HG02642 (cell line): ENCODE results near the gene LINS1.

Source experiments
- ATAC-seq: cut with Tn5 transposase; IDR thresholded peaks from one replicate; pipeline ENCODE4 v1.9.1; 2021; ENCODE audit warnings: mild to moderate bottlenecking; ENCODE audit not compliant: unreplicated experiment, poor library complexity

The LINS1 gene

DNA sequence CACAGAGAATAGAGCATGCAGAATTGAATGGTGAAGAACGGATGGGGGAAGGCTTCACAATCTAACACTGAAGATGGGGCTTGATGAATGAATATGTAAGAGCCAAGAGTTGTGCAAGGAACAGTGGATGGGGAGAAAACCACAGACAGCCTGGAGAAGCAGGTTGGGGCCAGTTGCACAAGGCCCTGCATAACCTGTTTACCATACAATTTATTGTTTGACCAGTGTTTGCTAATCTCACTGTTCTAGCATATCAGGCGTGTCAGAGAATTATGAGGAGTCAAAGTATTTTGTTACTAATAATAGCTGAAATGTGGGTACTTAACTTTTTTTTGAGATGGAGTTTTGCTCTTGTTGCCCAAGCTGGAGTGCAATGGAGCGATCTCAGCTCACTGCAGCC, 36.4 kb downstream of the LINS1 start:
- no peak for ATAC-seq

DNA sequence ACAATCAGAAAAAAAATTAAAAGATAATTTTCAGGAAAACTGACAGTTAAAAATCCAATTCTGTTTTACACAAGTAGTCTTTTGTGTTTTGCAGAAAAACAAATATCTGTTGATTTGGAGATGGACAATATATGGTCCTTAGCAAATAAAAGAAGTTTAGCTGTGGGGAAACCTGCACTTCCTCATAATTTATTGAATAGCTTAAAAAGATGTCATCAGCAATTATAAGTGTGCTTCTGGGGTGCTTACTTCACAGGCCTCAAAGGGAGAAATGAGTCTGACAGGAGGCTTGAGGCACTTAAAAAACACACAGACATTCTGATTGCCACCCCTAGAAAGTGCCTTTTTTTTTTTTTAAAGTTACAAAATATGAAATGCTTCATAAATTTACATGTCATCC, 41.7 kb downstream of the LINS1 start:
- ATAC-seq = no peak

DNA sequence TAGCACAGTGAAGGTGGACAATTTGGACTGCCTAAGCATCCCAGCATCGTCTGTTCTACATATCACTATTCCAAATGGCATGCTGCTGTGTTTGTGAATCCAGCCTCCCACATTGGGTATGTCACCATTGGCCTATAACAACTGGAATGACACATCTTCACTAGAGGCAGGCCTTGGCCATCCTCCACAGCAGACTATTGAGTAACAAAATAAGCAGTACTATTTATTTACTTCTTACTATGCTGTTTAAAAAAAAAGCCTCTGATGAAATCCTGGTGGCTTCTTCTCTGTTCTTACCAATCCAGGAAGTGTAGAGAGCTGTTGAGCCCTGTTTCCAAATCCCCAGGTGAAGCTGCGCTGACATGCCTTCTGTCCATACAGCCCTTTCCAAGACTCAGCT, 42.7 kb downstream of the LINS1 start:
- ATAC-seq = no peak

DNA sequence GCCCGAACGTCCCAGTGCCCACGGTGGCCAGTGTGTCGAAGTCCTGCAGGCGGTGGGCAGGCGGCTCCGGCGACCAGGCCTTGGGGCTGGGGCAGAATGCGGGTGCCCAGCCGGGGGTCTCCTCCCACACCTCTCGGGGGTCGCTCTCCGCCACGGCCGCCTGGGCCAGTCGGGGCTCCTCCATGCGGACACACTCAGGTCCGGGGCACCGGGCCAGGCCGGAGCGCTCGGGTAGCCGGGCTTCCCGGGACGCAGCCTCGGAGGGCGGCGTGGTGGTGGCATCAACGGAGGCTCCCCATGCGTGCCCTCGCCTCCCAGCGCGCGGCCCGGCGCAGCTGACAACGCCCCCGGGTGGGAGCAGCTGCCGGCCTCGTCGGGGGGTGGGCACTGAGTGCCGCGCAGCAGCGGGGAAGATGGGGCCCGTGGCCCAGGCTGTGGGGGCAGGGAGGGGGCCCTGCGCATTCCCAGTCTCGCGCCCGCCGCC, 43.2 kb downstream of the LINS1 start:
- ATAC-seq = no peak

DNA sequence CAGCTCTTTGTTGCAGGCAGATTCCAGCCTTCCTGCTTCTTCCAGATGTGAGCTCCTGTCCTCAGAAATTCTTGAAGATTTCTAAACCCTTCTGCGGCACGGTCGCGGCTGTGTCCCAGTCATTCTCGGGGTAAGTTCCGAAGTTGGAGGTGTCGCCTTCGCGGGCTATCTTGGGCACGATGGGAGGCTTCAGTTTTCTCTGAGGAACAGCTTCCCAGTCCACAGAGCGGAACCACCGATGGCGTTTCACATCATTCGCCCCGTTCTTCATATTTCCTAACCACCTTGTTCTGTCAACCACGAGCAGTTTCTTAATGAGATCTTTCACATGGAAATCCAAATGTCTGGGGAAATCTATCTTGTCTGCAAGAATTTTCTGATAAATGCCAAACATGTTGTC, 48.5 kb downstream of the LINS1 start:
- ATAC-seq = no peak

DNA sequence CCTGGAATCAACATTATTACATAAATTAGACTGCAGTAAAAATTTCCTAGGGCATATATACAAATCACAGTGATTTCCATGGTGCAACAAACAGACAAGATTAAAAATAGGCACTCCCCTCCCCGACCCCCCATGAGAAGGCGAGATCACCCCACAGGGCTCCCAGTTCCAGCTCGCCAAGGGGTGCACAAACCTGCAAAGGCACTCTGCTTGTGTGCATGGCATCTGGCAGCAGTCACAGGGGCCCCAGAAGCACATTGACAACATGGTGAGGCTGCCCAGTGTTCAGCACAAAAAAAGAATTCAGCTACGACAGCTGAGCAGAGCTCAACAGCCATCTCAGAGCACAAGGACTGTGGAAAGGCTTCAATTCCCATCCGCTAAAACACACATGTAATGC, 54.0 kb downstream of the LINS1 start:
- ATAC-seq = no peak

DNA sequence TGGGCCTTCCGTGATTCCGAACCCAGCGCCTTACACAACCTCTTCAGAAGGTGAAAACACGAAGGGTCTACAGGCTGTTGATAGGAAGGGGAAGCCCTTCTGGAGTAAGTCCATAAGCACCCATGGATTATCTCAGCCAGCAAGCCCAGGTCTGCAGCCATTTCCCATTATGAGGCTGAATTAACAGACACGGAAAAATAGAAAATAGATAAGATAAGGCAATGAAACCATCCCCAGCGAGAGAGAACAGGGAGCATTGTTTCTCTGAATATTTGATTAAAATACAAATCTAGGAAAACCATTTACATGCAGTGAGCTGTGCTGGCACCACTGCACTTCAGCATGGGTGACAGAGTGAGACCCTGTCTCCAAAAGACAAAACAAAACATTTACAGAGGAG, 57.0 kb downstream of the LINS1 start:
- no peak for ATAC-seq

DNA sequence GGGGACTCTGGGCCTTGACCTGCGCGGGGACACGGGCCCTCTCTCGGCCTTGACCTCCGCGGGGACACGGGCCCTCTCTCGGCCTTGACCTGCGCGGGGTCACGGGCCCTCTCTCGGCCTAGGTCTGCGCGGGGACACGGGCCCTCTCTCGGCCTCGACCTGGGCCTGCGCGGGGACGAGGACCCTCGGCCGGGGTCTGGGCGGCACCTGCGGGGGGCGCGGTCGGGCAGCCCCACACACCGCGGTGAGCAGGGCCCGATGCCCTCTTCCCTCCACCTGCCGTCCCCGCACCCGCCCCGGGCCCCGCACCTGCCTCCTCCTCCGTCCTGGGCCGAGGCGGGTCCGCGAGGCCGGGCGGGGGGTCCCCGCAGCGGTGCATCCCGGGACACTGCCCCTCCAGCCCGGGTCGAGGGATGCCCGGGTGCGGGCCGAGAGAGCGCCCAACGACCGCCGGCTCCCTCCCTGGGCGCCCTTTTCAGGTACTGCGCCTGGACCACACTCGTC, 57.6 kb downstream of the LINS1 start:
- ATAC-seq = no peak

DNA sequence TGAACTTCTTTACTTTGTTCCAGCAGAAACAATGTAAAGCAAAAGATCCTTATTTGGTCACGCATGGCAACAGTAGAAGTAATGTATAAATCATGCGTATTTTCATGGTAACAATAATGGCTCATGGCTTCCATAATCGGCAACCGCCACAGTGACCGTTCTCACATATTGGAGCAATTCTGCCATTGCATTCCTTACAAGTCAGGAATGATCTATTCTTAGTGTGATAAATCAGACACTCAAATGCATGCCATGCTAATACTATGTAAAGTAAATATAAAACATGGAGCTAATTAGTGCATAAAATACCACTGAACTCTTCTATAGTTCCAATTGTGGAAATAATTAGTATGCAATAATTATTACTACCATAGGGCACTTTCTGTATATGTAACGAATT, 59.7 kb downstream of the LINS1 start:
- no peak for ATAC-seq

DNA sequence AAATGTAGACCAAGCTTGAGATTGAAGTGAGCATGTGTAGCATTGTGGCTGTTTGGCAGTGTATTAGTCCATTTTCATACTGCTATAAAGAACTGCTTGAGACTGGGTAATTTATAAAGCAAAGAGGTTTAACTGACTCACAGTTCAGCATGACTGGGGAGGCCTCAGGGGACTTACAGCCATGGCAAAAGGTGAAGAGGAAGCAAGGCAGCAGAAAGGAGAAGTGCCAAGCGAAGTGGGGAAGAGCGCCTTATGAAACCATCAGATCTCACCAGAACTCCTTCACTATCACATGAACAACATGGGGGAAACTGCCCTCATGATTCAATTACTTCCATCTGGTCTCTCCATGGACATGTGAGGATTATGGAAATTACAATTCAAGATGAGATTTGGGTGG, 64.7 kb downstream of the LINS1 start:
- ATAC-seq = no peak

DNA sequence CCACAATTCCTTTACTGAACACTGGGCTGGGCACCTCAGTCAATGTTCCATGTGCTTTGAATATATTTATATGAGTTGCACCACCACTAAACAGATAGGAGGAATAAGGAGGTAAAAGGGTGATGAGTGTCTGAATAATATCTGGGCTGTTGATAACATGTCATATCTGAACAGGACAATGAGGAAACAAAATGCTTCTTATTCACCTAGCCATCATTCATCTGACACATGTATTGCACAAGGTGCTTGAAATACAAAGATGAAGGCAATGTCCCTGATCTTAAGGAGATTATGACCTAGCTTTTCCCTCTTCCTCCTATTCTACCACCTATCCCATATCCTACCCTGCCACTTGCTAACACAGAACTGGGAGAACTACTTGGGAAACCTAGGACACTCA, 65.3 kb downstream of the LINS1 start:
- ATAC-seq = no peak

DNA sequence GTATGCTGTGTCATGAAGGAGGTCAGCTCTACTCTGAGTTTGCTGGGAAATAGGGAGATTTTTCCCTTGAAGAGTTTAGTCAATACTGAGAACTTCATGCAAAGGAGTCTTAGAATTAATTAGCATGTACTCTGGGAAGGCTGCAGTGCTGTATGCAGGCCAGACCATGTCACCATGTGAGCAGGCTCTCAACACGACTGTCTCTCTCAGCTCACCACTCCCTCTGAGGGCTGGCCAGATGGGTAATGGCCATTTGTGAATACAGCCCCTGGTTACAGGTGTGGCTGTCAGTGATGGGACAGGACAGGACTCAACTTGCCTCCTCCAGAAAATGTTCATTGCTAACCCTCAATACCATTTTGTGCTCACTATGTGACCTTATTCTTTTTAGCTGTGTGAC, 68.1 kb downstream of the LINS1 start:
- no peak for ATAC-seq

DNA sequence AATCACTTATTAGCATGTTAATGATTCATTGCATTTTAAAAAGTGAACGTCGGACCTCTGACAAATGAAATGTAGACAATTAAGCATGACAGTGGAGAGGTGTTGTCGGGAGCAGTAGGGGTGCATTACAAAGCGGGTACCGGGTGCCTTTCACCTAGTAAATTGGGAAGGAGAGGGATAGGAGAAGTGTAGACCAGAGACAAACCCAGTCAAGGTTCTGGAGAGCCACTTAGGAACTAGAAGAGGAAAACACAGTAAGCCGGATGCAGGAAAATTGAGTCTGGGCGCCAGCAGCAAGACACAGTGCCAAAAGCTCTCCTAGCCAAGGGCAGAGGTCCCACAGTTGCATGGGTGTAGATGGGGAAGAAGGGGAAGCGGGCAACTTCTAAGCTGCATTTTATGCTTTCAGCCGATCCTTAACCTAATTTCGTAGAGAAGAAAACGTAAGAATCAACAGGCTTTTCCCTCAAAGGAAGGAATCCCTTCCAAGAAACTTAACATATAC, 70.1 kb downstream of the LINS1 start:
- no peak for ATAC-seq

DNA sequence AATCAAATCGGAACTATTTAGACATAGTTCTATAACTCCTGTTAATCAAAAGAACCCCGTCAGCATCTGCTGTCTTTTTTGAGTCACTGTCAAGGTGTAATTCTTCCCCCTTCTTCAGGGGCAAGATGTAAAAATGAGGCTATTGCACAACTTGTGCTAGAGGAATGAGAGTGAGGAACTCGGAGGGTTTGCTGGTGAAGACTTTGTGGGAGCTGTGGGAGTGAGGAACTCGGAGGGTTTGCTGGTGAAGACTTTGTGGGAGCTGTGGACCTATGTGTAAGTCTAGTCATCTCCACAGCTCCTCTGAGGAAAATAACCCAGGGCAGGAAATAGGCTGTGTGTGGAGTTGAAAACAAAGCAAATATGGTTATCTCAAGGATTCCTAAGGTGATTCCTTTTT, 70.8 kb downstream of the LINS1 start:
- ATAC-seq = no peak

DNA sequence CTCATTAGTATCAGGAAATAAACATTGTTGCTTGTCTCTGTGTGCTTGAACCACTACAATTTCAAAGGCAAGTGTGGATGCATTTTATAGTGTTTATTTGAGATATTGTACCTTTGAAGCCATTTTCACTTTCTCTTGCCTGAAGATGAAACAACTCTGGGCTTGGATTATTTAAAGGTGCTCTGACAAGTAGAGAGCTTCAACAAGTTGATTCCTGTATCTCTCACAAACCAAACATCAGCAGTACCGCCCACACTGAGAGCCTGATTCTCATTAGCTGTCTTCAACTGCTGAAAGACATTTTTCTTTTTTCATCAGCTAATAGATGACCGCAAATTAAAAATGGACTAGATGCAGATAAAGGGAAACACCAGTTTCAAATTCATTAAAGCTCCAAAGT, 72.4 kb downstream of the LINS1 start:
- ATAC-seq = no peak

DNA sequence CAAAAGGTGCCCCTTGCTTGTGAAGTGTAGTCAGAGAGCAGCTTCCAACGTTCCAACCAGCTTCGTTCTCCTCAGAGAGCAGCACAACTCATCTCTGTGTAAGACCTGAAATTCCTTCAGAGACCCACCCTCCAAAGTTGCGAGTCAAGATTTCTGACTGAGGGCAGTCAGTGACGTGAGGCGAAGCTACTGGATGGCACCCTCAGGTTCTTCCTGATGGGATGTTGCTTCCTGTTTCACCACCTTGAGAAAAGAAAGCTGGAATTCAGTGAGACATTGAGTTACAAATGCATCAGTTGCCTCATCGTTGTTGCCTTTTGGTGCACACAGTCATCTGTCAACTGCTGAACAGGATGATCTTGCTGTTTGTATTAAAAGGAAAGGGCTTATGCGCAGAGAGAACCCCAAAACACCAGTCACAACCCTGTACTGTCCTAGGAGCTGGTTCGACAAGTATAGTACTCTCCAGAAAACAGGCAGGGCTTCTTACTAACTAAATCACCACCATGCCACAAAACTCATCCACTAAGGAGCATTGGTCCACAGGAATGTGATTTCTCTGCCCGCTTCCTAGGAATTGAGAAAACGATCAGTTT, 73.1 kb downstream of the LINS1 start, which contains the start of gene CERS3:
TSS of gene CERS3 (minus strand) at position 118 of the 596 bp plus-strand sequence. CDS start 27,101 bp downstream, outside the sequence.
- ATAC-seq = no peak

DNA sequence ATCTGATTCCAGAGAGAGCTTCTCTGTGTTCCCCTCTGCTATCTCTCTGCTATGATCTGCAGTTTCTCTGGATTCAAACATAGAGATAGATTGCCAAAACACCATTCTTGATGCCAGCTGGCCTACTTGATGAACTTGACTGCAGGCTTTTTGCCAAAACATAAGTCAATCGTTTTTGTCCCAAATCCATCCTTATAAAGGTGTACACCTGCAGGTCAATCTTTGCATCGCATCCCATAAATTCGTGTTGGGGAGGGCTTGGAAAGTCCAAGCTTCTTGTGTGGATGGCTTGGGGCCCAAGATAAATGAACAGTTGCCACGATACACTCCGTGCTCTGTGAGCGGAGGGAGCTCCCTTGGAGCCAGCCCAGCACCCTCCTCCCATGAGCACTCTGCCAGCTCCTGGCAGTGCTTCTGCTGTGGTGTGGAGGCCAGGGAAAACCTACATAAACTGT, 75.9 kb downstream of the LINS1 start:
- ATAC-seq = no peak

DNA sequence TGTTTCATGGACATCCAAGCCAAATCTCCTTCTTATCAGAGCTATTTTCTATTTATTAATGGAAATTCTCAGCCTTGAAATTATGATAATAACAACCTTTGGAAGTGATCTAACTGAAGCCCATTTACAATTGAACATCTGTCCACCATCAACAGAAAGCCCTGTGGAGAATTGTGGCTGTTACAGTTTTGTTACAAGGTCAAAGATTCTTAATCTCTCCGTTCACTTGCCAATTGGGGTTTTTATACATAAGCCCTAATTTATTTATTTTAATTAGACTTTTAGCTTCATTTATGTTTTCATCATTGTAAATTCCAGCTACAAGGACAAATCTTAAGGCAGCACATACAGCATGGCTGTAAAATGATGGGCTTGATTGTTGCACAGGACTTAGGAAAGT, 76.5 kb downstream of the LINS1 start:
- ATAC-seq = no peak

DNA sequence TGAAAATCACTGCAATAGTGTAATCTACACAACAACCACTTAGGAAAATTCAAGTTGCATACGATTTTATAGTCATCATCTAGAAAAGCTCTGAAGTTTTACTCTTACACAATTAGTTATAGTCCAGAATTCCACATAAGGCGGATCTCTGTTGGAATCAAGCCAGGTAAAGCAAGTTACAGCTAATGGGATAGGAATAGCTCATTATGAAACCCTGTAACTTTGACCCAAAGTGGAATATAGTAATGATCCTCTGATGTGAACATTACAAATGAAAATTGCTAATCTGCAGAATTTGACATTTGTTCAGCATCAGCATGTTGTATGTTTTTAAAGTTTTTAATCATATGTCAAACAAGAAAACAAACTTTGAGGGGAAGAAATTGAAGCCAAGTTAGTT, 77.7 kb downstream of the LINS1 start:
- ATAC-seq = no peak

DNA sequence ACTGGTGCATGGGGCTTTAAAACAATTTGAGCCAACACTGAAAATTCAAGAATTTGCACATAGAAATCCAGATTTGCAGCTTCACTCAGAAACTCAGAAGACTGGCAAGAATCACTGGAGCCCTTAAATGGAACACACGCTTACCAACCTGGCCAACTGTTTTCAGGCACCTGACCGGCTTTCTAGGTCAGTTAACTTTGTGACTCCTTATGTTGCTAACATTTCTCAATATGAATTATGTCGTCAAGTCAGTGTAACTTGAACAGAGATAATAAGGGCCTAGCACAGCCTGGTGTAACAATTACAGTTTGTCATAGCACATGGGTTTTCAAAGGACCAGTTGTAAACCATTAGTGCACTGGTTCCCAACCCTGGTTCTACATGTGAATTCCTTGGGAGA, 80.1 kb downstream of the LINS1 start:
- no peak for ATAC-seq

DNA sequence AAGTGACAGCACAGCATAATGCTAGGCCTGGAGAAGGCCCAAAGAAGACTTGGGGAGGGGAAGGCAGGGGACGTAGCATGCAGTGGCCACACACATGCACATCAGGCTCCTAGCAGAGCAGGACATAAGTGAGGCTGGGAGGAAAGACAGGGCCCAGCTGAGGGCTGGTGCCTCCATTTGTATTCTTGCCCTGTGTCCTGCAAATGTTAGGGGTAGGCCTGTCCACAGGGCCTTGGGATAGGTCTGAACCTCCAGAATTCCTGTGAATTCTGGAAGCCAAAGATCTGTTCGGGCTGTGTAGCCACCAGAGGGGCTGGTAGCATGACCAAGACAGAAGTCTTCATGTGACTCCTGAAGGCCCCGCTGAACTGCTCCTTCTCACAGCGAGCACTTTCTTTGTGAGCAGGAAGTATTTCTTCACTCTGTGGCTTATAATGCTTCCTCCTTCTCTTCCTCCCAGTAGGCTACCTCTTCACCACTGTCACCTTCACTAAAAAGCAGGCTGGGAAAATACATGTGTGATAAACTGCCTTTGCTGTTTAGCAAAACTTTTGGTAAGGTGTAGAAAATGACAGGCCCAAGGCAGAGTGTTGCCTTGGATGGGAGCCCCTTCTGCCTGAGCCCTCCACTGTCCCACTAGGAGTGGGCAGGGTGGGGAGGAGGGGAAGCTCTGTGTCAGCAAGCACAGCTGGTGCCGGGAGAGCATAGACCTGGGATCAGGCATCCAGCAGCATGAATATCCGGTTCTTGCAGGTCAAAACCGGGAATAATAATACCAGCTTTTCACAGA, 81.7 kb downstream of the LINS1 start:
- no peak for ATAC-seq
